Colonic mucosa (tissue), 4 donors: ENCODE measurements around the gene ZNF385A. TPM values are rescaled to one million over a fixed set of nuclear protein-coding genes. Genes with fewer than 3 reads are reported as not detected.
"Not testable (repeated sequence)": the region's sequence is repeated elsewhere in the genome, so short reads cannot be mapped to it uniquely, and the experiment has no call there.

Experiments used
- DNase-seq: peaks from one replicate; pipeline ENCODE4 v3.0.0-alpha.2; 2020
- H3K27ac ChIP-seq: fragments of 200-600 bp; one replicate; pipeline ENCODE4 v1.8.0; 2021
- H3K27me3 ChIP-seq: fragments of 200-600 bp; one replicate; pipeline ENCODE4 v1.8.0; 2021
- H3K36me3 ChIP-seq: fragments of 200-600 bp; one replicate; pipeline ENCODE4 v1.8.0; 2021
- H3K4me1 ChIP-seq: fragments of 200-600 bp; one replicate; pipeline ENCODE4 v1.8.0; 2021; ENCODE audit warnings: mild to moderate bottlenecking
- H3K4me3 ChIP-seq: fragments of 200-600 bp; one replicate; pipeline ENCODE4 v1.8.0; 2021
- H3K9ac ChIP-seq, 2 donors: one replicate each; pipeline ENCODE4 v1.7.0; 2013; ENCODE audit warnings: control low read depth in 2 of 2, low read depth in 2 of 2, low read length in 2 of 2
- H3K9me3 ChIP-seq: fragments of 200-600 bp; one replicate; pipeline ENCODE4 v1.8.0; 2021
- intact Hi-C: fragments of 100-400 bp; cut with DNase I; formaldehyde crosslinking; loops from one replicate; pipeline ENCODE4 v1.14.1; 2022
- microRNA-seq: library from miRNA; unstranded; fragments of <30 nt; microRNA quantifications from one replicate; pipeline ENCODE4, GENCODE V29; 2019
- total RNA-seq, 2 donors: library from RNA; stranded (reverse); fragmentation: NEBNext Ultra II Directional in 1 of 2; extraction: Animal tissue kit (Norgen Biotek cat#: 25700) in 1 of 2; gene quantifications; one replicate each; pipeline ENCODE4 v1.2.1, GENCODE V29; 2021
- TF ChIP-seq, protein P1 (sequence below): fragments of 200-600 bp; IDR thresholded peaks from one replicate; pipeline ENCODE4 v1.8.0; 2022; ENCODE audit warnings: antibody characterized with exemption, mild to moderate bottlenecking
- donor health status: healthy.
- donor health status: DM: no; HTN: no; CAD: no.
- donor health status: DM: no; HTN: no; CAD: no.

Gene ZNF385A
- total RNA-seq, 2 donors from 2014 or later: 3.8 to 7.3 TPM

DNA sequence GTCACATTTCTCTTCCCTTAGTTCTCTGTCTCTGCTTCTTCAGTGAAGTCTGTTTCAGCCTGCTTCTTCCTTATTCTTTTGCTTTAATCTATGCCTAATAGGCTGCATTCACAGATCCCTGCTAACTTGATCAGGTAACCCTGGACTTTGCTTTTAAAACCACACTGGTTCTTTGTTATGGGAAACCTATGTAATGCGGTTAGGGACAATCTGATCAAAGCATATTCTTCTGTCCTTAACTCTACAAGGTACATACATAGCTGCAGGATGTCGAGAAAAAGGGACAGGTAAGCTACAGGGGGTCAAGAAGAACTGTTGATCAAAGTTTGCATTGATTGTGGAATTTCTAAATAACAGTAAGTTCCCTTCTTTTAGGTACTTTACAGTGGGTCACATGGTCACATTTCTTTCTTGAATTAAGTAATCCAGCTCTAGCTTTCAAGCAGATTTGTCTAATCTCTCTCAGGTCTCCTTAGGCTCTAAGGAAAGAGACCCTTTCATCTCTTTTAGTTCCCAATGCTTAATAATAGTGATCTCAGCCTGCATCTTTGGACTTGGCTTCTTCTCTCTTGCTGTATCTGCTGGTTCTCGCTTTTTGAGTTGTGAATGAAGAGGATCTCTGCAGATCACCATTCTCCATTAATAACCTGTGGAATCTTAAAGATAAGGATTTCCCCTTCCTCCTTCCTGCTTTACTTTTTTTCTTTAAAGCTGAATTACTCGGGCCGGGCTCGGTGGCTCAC is 55.8 kb downstream of the ZNF385A start:
- H3K9ac ChIP-seq: no peak overlapping the region
- intact Hi-C loops: loop anchor here (5.0 kb wide), 1 partner anchor 36 kb away; no protein-coding TSS in a partner anchor
- H3K4me1 ChIP-seq: peaks cover 35% of the 10 kb centered on the region
- H3K36me3 ChIP-seq: no peaks in the 10 kb centered on the region
- no peak overlapping the region for H3K27ac ChIP-seq
- no peak for DNase-seq
- no peak overlapping the region for H3K4me3 ChIP-seq
- no peaks in the 10 kb centered on the region for H3K27me3 ChIP-seq
- H3K9me3 ChIP-seq: no peaks in the 10 kb centered on the region
- TF ChIP-seq, protein P1, sequence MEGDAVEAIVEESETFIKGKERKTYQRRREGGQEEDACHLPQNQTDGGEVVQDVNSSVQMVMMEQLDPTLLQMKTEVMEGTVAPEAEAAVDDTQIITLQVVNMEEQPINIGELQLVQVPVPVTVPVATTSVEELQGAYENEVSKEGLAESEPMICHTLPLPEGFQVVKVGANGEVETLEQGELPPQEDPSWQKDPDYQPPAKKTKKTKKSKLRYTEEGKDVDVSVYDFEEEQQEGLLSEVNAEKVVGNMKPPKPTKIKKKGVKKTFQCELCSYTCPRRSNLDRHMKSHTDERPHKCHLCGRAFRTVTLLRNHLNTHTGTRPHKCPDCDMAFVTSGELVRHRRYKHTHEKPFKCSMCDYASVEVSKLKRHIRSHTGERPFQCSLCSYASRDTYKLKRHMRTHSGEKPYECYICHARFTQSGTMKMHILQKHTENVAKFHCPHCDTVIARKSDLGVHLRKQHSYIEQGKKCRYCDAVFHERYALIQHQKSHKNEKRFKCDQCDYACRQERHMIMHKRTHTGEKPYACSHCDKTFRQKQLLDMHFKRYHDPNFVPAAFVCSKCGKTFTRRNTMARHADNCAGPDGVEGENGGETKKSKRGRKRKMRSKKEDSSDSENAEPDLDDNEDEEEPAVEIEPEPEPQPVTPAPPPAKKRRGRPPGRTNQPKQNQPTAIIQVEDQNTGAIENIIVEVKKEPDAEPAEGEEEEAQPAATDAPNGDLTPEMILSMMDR: no peak

DNA sequence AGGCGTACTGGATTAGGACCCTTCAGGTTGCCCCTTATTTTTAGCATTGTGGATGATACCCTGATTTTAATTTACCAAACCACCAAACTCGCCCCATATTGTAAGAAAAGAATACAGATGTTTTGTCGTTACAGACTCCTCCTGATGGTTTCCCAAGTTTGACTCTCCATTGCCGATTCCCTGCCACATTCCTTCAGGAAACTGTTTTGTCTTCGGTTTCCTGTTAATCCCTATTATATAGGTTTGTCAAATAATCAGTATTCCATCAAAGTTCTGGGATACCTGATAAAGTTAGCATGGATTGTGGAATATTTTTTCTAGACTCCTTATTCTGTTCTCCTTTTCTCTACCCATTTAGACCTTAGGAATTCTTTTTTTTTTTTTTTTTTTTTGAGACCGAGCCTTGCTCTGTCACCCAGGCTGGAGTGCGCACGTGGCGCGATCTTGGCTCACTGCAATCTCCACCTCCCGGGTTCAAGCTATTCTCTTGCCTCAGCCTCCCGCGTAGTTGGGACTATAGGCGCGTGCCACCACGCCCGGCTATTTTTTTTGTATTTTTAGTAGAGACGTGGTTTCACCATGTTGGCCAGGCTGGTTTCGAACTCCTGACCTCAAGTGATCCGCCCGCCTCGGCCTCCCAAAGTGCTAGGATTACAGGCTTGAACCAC is 59.0 kb downstream of the ZNF385A start:
- peak overlapping the region; percentile 60 to 82 for H3K9ac ChIP-seq
- H3K27me3 ChIP-seq, H3K36me3 ChIP-seq, H3K9me3 ChIP-seq: not testable (repeated sequence)
- intact Hi-C loops: loop anchor here (5.0 kb wide), 1 partner anchor 33 kb away; no protein-coding TSS in a partner anchor
- peak overlapping the region; percentile 79 for H3K27ac ChIP-seq
- peaks cover 28% of the 10 kb centered on the region for H3K4me1 ChIP-seq
- DNase-seq: peak; percentile 22
- H3K4me3 ChIP-seq: peak overlapping the region; percentile 78

DNA sequence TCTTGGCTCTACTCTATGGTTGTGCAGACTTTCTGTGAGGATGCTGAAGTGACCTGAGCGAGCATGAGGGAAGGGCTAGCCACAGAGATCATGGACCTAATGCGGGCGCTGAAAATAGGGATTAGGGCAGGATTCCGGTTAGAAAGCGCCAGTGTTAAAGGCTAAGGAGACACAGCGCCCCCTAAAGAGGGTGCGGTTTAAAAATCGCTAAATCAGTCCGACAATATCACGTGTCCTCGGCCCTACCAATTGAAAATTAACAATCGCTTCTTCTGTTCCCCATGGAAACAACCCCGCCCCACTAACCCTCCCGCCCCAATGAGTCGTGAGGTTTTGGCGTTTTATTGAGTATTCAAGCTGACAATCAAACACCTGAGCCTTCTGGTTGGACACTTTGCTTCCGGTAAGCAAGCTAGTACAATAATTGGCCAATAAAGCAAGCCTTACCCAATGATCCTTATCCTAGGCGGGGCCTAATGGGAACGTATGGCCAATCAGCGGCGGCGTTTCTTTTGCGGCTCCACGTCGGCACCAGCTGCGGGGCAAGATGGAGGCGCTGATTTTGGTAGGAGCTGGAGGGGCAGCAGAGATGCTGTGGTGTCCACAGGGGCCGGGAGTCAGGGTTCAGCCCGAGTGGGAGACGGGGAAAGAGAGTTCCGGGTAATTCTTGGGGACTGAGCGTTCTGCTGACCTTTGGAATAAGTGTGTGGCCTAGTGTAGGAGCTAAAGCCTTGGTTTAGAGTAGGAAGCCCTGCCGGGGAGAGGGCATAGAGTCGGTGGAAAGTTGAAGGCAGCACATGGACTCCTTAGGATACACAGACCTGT is 59.7 kb downstream of the ZNF385A start, which contains the start of gene COPZ1:
Gene COPZ1 (plus strand): TSS at position 515 of the 825 bp plus-strand sequence. CDS start 33 bp downstream, at position 548.
- Histone ChIP-seq H3K4me3 (peak within 1 kb of the TSS; percentile 78), H3K9me3 (no peaks in the 10 kb centered on the region), H3K27me3 (no peaks in the 10 kb centered on the region), H3K4me1 (peaks cover 20% of the 10 kb centered on the region), H3K9ac (peak within 1 kb of the TSS; percentile 60 to 82), H3K27ac (peak within 1 kb of the TSS; percentile 79), H3K36me3 (no peaks in the 10 kb centered on the region)
- TF ChIP-seq, protein P1: peak; percentile 75
- DNase-seq: peak; percentile 97
- intact Hi-C loops: loop anchor here (5.0 kb wide), 1 partner anchor 33 kb away; no protein-coding TSS in a partner anchor

DNA sequence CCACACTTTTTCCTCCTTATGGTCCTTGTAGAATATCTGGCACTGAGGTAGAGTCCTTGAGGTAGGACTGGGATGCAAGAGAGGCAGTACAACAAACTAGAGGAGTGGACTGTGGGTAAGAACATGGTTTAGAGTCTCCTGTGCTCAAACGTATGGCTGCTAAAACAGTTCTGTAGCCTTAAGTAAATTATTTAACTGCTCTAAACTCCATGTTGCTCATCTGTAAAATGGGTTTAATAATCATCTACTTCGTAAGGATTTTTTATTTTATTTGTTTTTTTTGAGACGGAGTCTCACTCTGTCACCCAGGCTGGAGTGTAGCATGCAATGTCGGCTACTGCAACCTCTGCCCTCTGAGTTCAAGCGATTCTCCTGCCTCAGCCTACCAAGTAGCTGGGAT is 63.2 kb downstream of the ZNF385A start:
- intact Hi-C loops: no loop called here
- no peak for DNase-seq
- Histone ChIP-seq H3K9me3 (no peaks in the 10 kb centered on the region), H3K4me1 (peaks cover 8% of the 10 kb centered on the region), H3K36me3 (no peaks in the 10 kb centered on the region), H3K27ac (no peak overlapping the region), H3K9ac (no peak overlapping the region), H3K27me3 (no peaks in the 10 kb centered on the region), H3K4me3 (no peak overlapping the region)
- TF ChIP-seq, protein P1: no peak

Small RNA genes within 50 kb of the gene (microRNA-seq; reads per million reads assigned to microRNA genes)
- gene MIR148B: 355 reads per million, percentile 66 among the genes with 10 or more reads in this experiment

Other genes with a start within 250 kb of the ZNF385A start
- gene SMUG1, start 195.7 kb downstream of the ZNF385A start, total RNA-seq: 10 to 100 TPM; 22.0 to 31.0 TPM
- 10 to 100 TPM; 49.3 to 77.5 TPM for gene CBX5, start 104.6 kb downstream of the ZNF385A start, total RNA-seq
- 1,000 to 10,000 TPM in 1 of 2 donors, 100 to 1,000 TPM in 1; 716 to 1,090 TPM for gene HNRNPA1, start 104.0 kb downstream of the ZNF385A start, total RNA-seq
- under 1 TPM in 1 of 2 donors, not detected in 1; 0.30 TPM for gene NFE2, start 83.7 kb downstream of the ZNF385A start, total RNA-seq
- 100 to 1,000 TPM; 164 to 173 TPM for gene COPZ1, start 59.6 kb downstream of the ZNF385A start, total RNA-seq
- under 1 TPM in 1 of 2 donors, not detected in 1; 0.21 TPM for gene GPR84, start 20.2 kb downstream of the ZNF385A start, total RNA-seq
- 100 to 1,000 TPM in 1 of 2 donors, 1 to 10 TPM in 1; 7.8 to 120 TPM for gene ITGA5, start 34.5 kb upstream of the ZNF385A start, total RNA-seq
- under 1 TPM in 1 of 2 donors, not detected in 1; 0.99 TPM for gene GTSF1, start 88.9 kb upstream of the ZNF385A start, total RNA-seq
- 10 to 100 TPM in 1 of 2 donors, 1 to 10 TPM in 1; 3.6 to 13.8 TPM for gene NCKAP1L, start 113.0 kb upstream of the ZNF385A start, total RNA-seq
- gene PDE1B, start 164.9 kb upstream of the ZNF385A start, total RNA-seq: 1 to 10 TPM in 1 of 2 donors, under 1 TPM in 1; 0.40 to 1.0 TPM
- 1 to 10 TPM in 1 of 2 donors, not detected in 1; 5.2 TPM for gene PPP1R1A, start 203.9 kb upstream of the ZNF385A start, total RNA-seq